GM18867 (cell line): ENCODE measurements around the gene FAM43A.

ENCODE experiments used
- ATAC-seq: cut with Tn5 transposase; IDR thresholded peaks from one replicate; pipeline ENCODE4 v1.9.1; 2021; ENCODE audit warnings: mild to moderate bottlenecking, moderate library complexity; ENCODE audit not compliant: unreplicated experiment

FAM43A gene

GRCh38 chr3:194675081-194675640, 10.5 kb upstream of the FAM43A start:
- ATAC-seq = no peak

GRCh38 chr3:194675680-194676079, 10.0 kb upstream of the FAM43A start:
- ATAC-seq = no peak

- no peak for ATAC-seq
Measured at GRCh38 chr3:194676471-194676870, 9.2 kb upstream of the FAM43A start.

GRCh38 chr3:194680888-194681615, 4.6 kb upstream of the FAM43A start:
- ATAC-seq = no peak

- ATAC-seq = no peak
Measured at GRCh38 chr3:194682189-194682693, 3.4 kb upstream of the FAM43A start.

- peak; percentile 63 for ATAC-seq
Measured at GRCh38 chr3:194682694-194683310, 2.9 kb upstream of the FAM43A start.

GRCh38 chr3:194683380-194683779, 2.3 kb upstream of the FAM43A start:
- ATAC-seq = no peak

GRCh38 chr3:194685065-194685717, 492 bp upstream of the FAM43A start:
- no peak for ATAC-seq

- ATAC-seq = no peak
Measured at GRCh38 chr3:194686414-194686815, 732 bp downstream of the FAM43A start.

GRCh38 chr3:194686816-194687637, 1.3 kb downstream of the FAM43A start:
- ATAC-seq = no peak

- ATAC-seq = peak; percentile 40
Measured at GRCh38 chr3:194687638-194688199, 2.0 kb downstream of the FAM43A start.

GRCh38 chr3:194688200-194688740, 2.6 kb downstream of the FAM43A start:
- ATAC-seq = peak; percentile 21

GRCh38 chr3:194688946-194689345, 3.3 kb downstream of the FAM43A start:
- no peak for ATAC-seq

- no peak for ATAC-seq
Measured at GRCh38 chr3:194689493-194689944, 3.8 kb downstream of the FAM43A start.

GRCh38 chr3:194690501-194691372, 5.1 kb downstream of the FAM43A start:
- no peak for ATAC-seq

GRCh38 chr3:194691481-194692283, 6.0 kb downstream of the FAM43A start:
- peak; percentile 71 for ATAC-seq

- no peak for ATAC-seq
Measured at GRCh38 chr3:194696702-194697101, 11.0 kb downstream of the FAM43A start.

GRCh38 chr3:194702545-194702944, 16.9 kb downstream of the FAM43A start:
- no peak for ATAC-seq
